GM18909 (cell line): ENCODE data around the gene SHH.

Experiments used
- ATAC-seq: cut with Tn5 transposase; IDR thresholded peaks from one replicate; pipeline ENCODE4 v1.9.1; 2021; ENCODE audit warnings: mild to moderate bottlenecking; ENCODE audit not compliant: unreplicated experiment, poor library complexity

Gene SHH

GRCh38 chr7:155811895-155812761 is at the start of gene SHH:
TSS of gene SHH (minus strand) at chr7:155812463. CDS start at chr7:155812122, 341 bp downstream.
- no peak for ATAC-seq

- no peak for ATAC-seq
These were observed 49.2 kb upstream of the SHH start for GRCh38 chr7:155861480-155861868.

GRCh38 chr7:155860840-155861479 is 48.7 kb upstream of the SHH start:
- ATAC-seq = no peak

- ATAC-seq = no peak
These were observed 48.2 kb upstream of the SHH start for GRCh38 chr7:155860461-155860839.

- ATAC-seq = no peak
These were observed 46.3 kb upstream of the SHH start for GRCh38 chr7:155858521-155859061.

GRCh38 chr7:155857141-155857540 is 44.9 kb upstream of the SHH start:
- ATAC-seq = no peak

- ATAC-seq = no peak
These were observed 44.4 kb upstream of the SHH start for GRCh38 chr7:155856656-155857055.

- ATAC-seq = no peak
These were observed 40.4 kb upstream of the SHH start for GRCh38 chr7:155852426-155853301.

GRCh38 chr7:155851892-155852291 is 39.6 kb upstream of the SHH start:
- no peak for ATAC-seq

GRCh38 chr7:155850766-155851678 is 38.8 kb upstream of the SHH start:
- ATAC-seq = no peak

GRCh38 chr7:155850001-155850436 is 37.8 kb upstream of the SHH start:
- ATAC-seq = no peak

- ATAC-seq = no peak
These were observed 36.7 kb upstream of the SHH start for GRCh38 chr7:155848691-155849669.

GRCh38 chr7:155847821-155848435 is 35.7 kb upstream of the SHH start:
- no peak for ATAC-seq

- ATAC-seq = no peak
These were observed 34.7 kb upstream of the SHH start for GRCh38 chr7:155846936-155847335.

- ATAC-seq = no peak
These were observed 33.9 kb upstream of the SHH start for GRCh38 chr7:155846156-155846555.

- ATAC-seq = no peak
These were observed 33.0 kb upstream of the SHH start for GRCh38 chr7:155845226-155845625.

GRCh38 chr7:155844526-155844925 is 32.3 kb upstream of the SHH start:
- no peak for ATAC-seq

GRCh38 chr7:155844019-155844453 is 31.8 kb upstream of the SHH start:
- no peak for ATAC-seq
